ENCODE data around the gene LCA5L.

Gene LCA5L

DNA sequence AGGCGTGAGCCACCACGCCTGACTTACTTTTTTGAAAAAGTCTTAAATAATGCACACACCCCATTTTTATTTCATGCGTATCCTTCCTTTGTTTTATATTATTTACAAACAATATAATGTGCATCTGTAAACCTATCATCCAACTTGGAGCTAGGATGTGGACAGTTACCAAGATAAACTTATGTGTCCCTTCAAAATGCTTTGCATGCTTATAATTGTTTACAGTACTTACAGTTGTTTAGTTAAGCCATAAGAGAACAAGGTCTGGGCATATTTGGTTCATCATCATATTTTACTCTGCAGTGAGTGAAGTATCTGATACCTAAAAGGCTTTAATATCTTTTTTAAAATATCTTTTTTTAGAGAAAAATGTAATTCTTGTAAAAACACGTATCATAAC is 80.6 kb downstream of the LCA5L start:
- no peaks in the 10 kb centered on the region for H3K4me1 ChIP-seq (ENCODE audit: insufficient read depth, low read length)
- no peak overlapping the region for H3K27ac ChIP-seq (ENCODE audit: low read length)
- no peak overlapping the region for H3K4me3 ChIP-seq (ENCODE audit: low read length)
- no peaks in the 10 kb centered on the region for H3K9me3 ChIP-seq (ENCODE audit: insufficient read depth, low read depth, low read length)
- no peaks in the 10 kb centered on the region for H3K27me3 ChIP-seq (ENCODE audit: insufficient read depth, low read length)
- H3K9ac ChIP-seq (ENCODE audit: low read depth, low read length): no peak overlapping the region
- no peaks in the 10 kb centered on the region for H3K36me3 ChIP-seq (ENCODE audit: insufficient read depth, low read depth, low read length)

DNA sequence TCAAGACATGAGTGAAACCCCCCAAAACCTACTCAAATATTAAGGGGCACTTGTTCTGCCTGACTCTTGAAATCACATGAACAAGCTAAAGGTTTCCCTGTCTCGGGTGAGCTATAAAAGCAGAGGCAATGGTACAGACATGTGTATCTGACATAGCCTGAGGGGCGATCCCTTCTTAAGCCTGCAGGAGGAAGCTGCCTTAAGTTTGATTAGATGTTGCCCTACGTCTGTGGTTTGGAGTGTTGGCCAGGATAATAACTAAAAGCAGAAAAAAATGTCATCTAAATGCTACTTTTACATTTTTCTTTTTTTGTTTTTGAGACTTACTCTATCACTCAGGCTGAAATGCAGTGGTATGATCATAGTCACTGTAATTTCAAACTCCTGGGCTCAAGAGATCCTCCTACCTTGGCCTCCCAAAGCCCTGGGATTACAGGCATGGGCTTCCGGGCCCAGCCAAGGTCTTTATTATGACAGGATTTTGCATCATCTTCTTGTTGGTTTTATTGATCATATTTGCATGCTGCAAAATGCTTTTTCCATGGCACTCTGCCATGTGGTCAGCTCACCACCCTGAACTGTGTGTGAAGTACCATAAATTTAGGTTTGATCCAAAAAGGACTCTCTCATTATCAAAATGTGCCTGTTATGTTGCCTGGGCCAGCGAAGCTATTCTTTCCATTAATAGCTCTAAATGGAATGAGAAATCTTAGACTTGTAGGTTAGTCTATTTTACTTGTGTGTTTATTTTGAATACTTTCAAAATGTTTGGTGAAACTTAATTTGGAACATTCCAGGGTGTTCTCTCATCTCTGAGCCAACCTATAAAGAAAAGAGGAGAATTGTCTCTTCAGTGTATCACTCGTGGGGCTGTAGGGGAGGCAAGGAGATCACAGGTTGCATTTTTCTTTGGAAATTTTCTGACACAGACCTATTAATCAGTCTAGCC is 81.7 kb downstream of the LCA5L start:
- no peaks in the 10 kb centered on the region for H3K9me3 ChIP-seq (ENCODE audit: insufficient read depth, low read depth, low read length)
- no peak overlapping the region for H3K4me3 ChIP-seq (ENCODE audit: low read length)
- H3K36me3 ChIP-seq (ENCODE audit: insufficient read depth, low read depth, low read length): no peaks in the 10 kb centered on the region
- no peak overlapping the region for H3K9ac ChIP-seq (ENCODE audit: low read depth, low read length)
- no peak overlapping the region for H3K27ac ChIP-seq (ENCODE audit: low read length)
- no peaks in the 10 kb centered on the region for H3K27me3 ChIP-seq (ENCODE audit: insufficient read depth, low read length)
- H3K4me1 ChIP-seq (ENCODE audit: insufficient read depth, low read length): no peaks in the 10 kb centered on the region

DNA sequence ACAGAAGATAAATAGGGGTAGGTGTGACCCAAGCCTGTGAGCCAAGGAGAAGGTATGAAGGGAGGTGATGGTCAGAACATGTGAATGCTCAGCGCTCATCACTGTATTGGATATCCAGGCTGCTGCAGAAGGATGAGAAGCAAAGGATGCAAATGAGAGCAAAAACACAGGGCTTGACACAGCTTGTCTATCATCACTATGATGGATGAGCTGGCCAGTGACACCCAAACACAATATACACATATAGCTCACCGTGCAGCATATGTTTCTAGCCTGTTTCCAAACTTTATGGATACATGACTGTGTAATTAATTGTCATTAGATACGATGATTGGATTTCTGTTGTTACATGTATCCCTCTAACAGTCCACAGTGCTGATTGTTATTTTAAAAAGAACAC is 82.8 kb downstream of the LCA5L start:
- Histone ChIP-seq H3K9me3 (ENCODE audit: insufficient read depth, low read depth, low read length) (no peaks in the 10 kb centered on the region), H3K4me3 (ENCODE audit: low read length) (no peak overlapping the region), H3K27me3 (ENCODE audit: insufficient read depth, low read length) (no peaks in the 10 kb centered on the region), H3K9ac (ENCODE audit: low read depth, low read length) (no peak overlapping the region), H3K36me3 (ENCODE audit: insufficient read depth, low read depth, low read length) (no peaks in the 10 kb centered on the region), H3K27ac (ENCODE audit: low read length) (no peak overlapping the region), H3K4me1 (ENCODE audit: insufficient read depth, low read length) (no peaks in the 10 kb centered on the region)

DNA sequence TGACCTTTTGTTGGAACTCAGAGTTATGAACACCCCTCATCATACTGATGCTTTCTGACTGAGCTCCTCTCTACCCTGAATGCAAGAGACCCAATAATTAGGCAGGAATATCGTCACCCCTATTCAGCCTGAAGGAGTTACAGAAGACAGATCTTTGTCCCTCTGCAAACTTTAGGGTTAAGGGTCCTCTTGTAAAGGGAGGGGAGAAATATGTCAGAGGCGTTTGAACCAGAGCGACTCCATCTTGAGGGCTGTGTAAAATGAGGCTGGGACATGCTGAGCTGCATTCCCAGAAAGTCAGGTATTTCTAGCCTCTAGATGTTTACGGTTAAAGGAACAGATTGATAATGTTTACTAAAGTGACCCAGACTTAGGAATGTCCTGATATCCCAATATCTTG is 86.2 kb downstream of the LCA5L start:
- Histone ChIP-seq H3K9ac (ENCODE audit: low read depth, low read length) (no peak overlapping the region), H3K27me3 (ENCODE audit: insufficient read depth, low read length) (no peaks in the 10 kb centered on the region), H3K4me1 (ENCODE audit: insufficient read depth, low read length) (no peaks in the 10 kb centered on the region), H3K27ac (ENCODE audit: low read length) (no peak overlapping the region), H3K9me3 (ENCODE audit: insufficient read depth, low read depth, low read length) (no peaks in the 10 kb centered on the region), H3K36me3 (ENCODE audit: insufficient read depth, low read depth, low read length) (no peaks in the 10 kb centered on the region), H3K4me3 (ENCODE audit: low read length) (no peak overlapping the region)

Measured in iPS-20b (cell line).